ENCODE results near the gene CABP4.
A peak's percentile ranks its signal among the peaks of the same experiment; 100 is the strongest.

Gene CABP4

GRCh38 chr11:67499808-67500483, 44.8 kb downstream of the CABP4 start:
- no peak for DNase-seq

DNA sequence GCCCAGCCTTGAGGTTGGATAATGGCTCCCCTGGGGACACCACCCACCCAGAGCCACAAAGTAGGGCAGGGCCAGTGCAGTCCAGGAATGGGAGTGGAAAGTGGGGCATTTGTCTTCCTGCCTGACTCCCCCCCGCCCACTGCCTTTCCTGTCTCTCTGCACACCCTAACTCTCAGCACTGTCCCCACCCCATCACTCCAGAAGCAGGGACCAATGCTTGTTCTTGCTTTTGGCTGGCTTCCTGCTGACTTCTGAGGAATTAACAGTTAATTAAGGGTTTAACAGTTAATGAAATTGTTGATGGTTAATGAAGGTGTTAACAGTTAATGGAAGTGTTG, 45.3 kb downstream of the CABP4 start:
- DNase-seq: no peak

DNA sequence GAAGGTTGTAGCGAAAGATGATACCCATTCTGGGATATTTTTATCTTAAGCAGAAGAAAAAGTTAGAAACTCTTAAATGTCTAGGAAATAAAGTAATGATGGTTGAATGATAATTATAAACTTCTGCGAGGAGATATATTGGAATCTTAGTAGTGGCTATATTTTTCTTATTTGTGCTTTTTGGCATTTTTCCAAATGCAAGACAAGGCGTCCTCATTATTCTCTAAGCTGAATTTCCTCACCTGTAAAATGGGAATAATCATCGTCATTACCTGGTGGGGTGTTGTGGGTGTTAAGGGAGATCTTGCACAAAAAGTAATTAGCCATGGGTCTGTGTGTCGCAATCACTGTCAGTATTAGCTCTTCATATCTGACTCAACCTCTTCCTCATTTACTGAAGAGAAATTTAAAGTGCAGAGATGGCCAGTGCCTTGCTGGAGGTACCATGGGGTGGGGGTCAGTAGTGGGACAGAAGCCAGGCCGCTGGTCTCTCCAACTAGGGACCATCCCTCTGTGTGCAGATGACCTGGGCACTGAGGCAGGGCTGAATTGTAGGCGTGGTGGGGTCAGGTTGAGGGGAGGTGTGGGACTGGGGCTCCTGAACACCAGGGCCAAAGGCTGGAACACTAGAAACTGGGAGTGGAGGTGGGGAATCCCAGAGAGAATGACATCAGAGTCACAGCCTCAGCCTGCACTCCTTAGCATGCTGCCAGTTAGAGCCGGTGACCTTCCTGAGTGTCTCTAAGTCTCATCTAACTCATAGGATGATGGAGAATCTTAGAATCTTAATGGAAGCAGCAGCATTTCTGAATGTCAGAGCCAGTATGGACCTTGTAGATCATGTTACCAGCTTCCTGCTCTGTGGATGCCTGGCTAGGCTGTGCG, 45.9 kb downstream of the CABP4 start:
- DNase-seq: no peak

- no peak for DNase-seq
Observed at GRCh38 chr11:67501854-67502253, 46.7 kb downstream of the CABP4 start.

DNA sequence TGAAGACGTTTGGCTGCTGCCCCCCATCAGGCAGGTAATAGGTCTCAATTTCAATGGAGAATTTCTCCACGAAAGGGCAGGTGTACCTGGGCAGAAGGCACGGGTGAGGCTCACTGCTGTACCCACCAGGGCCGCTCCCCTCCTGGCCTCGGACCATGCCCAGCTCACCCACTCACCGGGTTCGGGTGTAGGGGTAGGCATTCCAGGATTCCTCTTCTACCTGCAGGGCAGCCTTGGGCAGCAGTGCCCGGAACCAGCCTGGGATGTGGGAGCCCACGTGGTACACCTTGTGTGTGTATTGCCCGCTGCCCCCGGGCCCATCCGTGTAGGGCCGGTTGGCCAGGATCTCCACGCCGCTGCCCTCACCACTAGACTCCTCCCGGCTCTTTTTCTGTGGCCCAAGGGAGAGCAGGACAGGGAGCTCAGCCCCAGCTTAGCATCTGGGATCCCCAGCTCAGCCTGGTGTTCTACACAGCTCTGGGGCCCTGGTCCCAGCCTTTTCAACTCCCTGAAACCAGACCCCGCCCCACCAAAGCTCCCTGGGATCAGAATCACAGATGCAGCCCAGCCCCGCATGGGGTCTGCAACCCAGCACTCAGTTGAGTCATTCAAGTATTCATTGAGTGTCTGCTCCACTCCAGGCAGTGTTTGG, 47.3 kb downstream of the CABP4 start:
- DNase-seq: no peak

DNA sequence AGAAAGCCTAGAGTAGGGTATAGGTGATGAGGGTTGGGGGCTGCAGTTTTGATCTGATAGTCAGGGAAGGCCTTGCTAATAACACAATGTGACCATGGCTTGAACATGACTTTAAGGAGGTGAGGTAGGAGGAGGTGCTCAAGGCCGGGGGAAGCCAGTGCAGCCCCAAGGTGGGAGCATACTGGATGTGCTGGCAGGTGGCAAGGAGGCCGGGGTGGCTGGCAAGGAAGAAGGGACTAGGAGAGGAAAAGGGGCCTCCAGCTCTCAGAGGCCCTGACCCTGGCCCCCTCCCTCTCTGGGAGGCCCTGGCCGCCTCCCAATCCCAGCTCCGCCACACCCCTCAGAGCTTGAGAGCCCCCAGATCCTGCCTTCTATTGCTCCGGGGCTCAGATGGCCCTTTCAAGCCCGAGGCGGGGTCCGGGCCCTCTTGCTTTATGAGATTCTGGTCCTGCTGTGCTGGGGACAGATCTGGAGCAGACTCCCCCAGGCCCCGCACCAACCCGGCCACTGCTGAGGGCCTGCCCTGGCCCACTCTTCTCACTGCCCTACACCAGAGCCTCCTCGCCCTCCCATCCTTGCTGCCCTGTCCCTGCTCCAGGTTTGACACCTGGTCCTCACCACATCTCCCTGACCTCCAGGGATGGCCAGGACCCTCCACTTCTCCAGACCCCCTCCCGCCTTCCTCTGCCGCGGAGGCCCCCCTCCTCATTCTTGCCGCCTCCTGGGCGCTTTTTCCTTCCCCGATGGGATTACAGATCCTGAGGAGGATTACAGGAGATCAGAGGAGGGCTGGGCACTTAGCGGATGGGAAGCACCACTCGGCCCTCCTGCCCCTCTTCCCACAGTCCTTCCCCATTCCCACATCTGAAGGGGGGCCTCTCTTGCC, 48.2 kb downstream of the CABP4 start:
- DNase-seq: no peak

- DNase-seq: peak; percentile 26
Observed at GRCh38 chr11:67504005-67504949, 49.1 kb downstream of the CABP4 start.

GRCh38 chr11:67504950-67505581, 49.9 kb downstream of the CABP4 start, which contains the start of gene PITPNM1:
PITPNM1 (minus strand) TSS chr11:67505363; CDS start chr11:67504180, 1,183 bp downstream.
- DNase-seq: peak; percentile 54

GRCh38 chr11:67505605-67506396, 50.6 kb downstream of the CABP4 start:
- DNase-seq: peak; percentile 90

- no peak for DNase-seq
Observed at GRCh38 chr11:67506426-67507051, 51.4 kb downstream of the CABP4 start.

DNA sequence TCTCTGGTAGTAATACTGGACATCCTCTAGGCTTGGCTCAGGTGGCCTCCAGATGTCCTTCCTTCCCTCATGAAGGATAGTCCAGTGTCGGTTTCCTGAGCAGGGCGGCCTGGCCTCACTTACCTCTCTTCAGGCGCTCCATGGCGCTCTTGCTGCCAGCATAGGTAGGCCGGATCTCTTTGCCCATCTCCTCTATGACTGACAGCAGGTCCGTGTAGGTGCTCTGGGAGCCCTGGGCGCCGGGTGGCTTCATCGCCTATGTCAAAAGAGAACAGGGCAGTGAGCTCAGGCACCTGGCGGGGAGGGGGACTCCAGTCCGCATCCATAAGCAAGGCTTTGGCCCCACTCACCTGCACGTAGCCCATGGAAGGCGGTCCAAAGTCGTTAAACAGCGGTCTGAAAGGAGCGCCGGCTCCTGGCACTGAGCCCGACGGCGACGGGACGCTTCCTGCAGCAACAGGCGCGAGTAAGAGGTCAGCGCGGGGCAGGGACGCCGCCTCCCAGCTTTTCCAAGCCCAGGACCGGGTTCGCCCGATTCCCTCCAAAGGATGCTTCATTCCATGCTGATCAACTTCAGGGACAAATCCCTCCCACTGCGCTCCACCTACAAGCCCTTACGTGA, 52.2 kb downstream of the CABP4 start:
- DNase-seq: no peak

GRCh38 chr11:67507864-67508485, 52.8 kb downstream of the CABP4 start, which contains the start of gene CDK2AP2:
CDK2AP2 (minus strand) TSS chr11:67508162; CDS start chr11:67508082, 80 bp downstream.
- peak; percentile 98 for DNase-seq

GRCh38 chr11:67508486-67509121, 53.5 kb downstream of the CABP4 start:
- DNase-seq: peak; percentile 97

- no peak for DNase-seq
Observed at GRCh38 chr11:67510023-67510345, 54.8 kb downstream of the CABP4 start.

Measured in stimulated activated naive CD4-positive, alpha-beta T cell treated with Interleukin-2 at 50 U/mL for 16 hours (primary cell).